ENCODE measurements around the gene ZNF749. TPM values are rescaled to one million over a fixed set of nuclear protein-coding genes. Genes with fewer than 3 reads are reported as not detected.

Gene ZNF749
- total RNA-seq: 7.8 and 13.8 TPM in 2 replicates

GRCh38 chr19:57435062-57435978, at the start of gene ZNF749:
Gene ZNF749, plus strand, starts transcription at chr19:57435325. Its CDS starts 254 bp downstream, at chr19:57435579.

DNA sequence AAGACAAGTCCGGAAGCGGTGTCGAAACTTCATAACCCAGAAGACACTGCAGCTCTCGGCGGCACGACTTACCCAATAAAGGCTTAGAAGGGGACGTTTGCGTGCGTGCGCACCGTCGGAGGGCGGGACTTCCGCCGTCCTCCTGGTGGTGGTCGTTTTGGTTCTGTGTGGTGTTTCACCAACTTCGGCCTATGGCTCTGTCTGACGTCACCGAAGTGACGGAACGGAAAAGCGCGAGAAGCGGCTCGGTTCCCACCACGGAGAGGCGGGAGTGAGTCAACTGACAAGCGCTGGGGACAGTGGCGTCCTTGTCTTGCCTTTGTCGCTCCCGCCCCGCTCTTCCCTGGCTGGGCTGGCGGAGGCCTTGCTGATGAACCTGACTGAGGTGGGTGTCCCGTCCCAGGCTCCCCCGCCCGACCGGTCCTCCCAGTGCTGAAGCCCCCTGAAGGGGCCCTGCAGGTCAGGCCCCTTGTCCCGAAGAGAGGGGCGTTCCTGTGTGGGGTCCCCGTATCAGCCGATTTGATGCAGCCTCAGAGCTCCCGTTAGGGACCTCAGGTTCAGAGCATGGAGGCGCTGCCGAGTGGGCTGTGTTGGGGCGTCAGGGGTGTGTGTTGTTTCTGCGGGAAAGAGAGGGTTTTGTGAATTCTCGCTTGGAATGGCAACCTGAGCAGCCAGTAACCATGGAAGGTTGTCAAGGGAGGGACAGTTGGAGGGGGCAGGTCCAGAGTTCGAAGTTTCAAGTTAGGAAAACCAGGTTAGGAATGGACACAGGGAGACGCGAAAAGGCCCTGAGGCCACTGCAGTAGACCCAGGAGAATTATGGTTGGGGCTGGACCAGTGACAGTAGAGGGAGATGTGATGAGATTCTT, 45.2 kb upstream of the ZNF749 start, which contains the start of gene ZNF548:
ZNF548 (plus strand) TSS at position 125 of the 869 bp plus-strand sequence; CDS start at position 371, 246 bp downstream.

DNA sequence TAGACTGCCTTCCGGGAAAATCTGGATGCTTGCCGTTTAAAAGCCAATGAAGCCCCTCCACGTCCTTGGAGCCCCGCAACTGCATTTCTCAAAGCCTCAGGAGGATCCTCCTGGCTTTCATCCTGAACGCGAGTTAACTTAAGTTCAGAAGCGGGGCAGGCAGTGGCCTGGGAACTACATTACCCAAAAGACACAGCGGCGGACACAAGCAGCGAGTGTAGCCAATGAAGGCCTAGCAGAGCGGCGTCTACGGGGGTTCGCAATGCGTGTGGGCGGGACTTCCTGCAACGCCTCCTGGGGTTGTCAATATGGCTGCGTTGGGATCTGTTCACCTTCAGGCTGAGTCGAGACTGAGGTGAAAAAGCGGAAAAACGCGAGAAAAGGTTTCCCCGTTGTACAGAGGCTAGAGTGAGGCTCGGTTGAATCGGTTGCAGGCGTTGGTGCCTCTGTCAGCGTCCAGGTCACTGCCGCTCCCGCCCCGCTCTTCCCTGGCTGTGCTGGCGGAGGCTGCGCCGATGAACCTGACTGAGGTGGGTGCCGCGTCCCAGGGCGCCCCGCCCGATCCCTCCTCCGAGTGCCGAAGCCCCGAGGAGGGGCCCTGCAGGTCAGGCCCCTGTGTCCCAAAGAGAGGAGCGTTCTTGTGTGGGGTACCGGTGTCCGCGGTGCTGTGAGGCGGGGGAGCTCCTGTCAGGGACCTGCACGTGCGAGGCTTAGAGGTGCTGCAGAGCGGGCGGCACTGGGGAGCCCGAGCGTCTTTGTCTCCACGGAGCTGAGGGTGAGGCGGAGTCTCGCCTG, 24.1 kb upstream of the ZNF749 start, which contains the start of gene ZNF17:
ZNF17 (plus strand) TSS at position 285 of the 795 bp plus-strand sequence. CDS start 2,455 bp downstream, outside the sequence.

GRCh38 chr19:57477191-57478008, 42.3 kb downstream of the ZNF749 start, which contains the start of gene ZNF772:
Gene ZNF772, minus strand, starts transcription at chr19:57477566. Its CDS starts 257 bp downstream, at chr19:57477309.

GRCh38 chr19:57487477-57488298, 52.6 kb downstream of the ZNF749 start, which contains the start of gene ZNF419:
Gene ZNF419, plus strand, starts transcription at chr19:57487750. Its CDS starts 201 bp downstream, at chr19:57487951.

Other genes with a start within 250 kb of the ZNF749 start
- 16.2 and 37.1 TPM in 2 replicates for gene ZNF264, start 243.8 kb upstream of the ZNF749 start, total RNA-seq
- gene AURKC, start 204.3 kb upstream of the ZNF749 start, total RNA-seq: 0.61 and 0.65 TPM in 2 replicates
- gene ZNF805, start 194.7 kb upstream of the ZNF749 start, total RNA-seq: 18.5 and 22.3 TPM in 2 replicates
- 40.9 and 45.5 TPM in 2 replicates for gene ZNF460, start 154.8 kb upstream of the ZNF749 start, total RNA-seq
- 7.8 and 8.5 TPM in 2 replicates for gene ZNF543, start 114.9 kb upstream of the ZNF749 start, total RNA-seq
- 7.4 and 7.8 TPM in 2 replicates for gene ZNF304, start 84.1 kb upstream of the ZNF749 start, total RNA-seq
- gene TRAPPC2B, start 71.8 kb upstream of the ZNF749 start, total RNA-seq: 7.4 and 14.0 TPM in 2 replicates
- gene ZNF547, start 71.8 kb upstream of the ZNF749 start, total RNA-seq: 1.6 and 2.1 TPM in 2 replicates
- gene ZNF548, start 45.5 kb upstream of the ZNF749 start, total RNA-seq: 9.7 and 15.6 TPM in 2 replicates
- 8.2 and 11.0 TPM in 2 replicates for gene ZNF17, start 24.2 kb upstream of the ZNF749 start, total RNA-seq
- gene VN1R1, start 21.8 kb downstream of the ZNF749 start, total RNA-seq: 0.30 and 0.32 TPM in 2 replicates
- gene ZNF772, start 42.2 kb downstream of the ZNF749 start, total RNA-seq: 8.8 and 13.1 TPM in 2 replicates
- 7.3 and 8.8 TPM in 2 replicates for gene ZNF419, start 52.4 kb downstream of the ZNF749 start, total RNA-seq
- 7.5 and 8.1 TPM in 2 replicates for gene ZNF773, start 64.6 kb downstream of the ZNF749 start, total RNA-seq
- 3.5 and 5.2 TPM in 2 replicates for gene ZNF549, start 92.0 kb downstream of the ZNF749 start, total RNA-seq
- gene ZNF550, start 124.5 kb downstream of the ZNF749 start, total RNA-seq: 2.9 and 5.8 TPM in 2 replicates
- 3.9 and 4.3 TPM in 2 replicates for gene ZNF416, start 143.6 kb downstream of the ZNF749 start, total RNA-seq
- 1.6 and 2.9 TPM in 2 replicates for gene ZIK1, start 148.8 kb downstream of the ZNF749 start, total RNA-seq
- 1.4 and 7.1 TPM in 2 replicates for gene ZNF530, start 164.6 kb downstream of the ZNF749 start, total RNA-seq
- gene ZNF134, start 178.9 kb downstream of the ZNF749 start, total RNA-seq: 14.9 and 18.5 TPM in 2 replicates
- gene ZNF211, start 197.8 kb downstream of the ZNF749 start, total RNA-seq: 5.8 and 9.3 TPM in 2 replicates
- not detected in 2 replicates for gene ZSCAN4, start 233.6 kb downstream of the ZNF749 start, total RNA-seq
- 7.4 and 9.4 TPM in 2 replicates for gene ZNF551, start 246.7 kb downstream of the ZNF749 start, total RNA-seq